ENCODE results near the gene OSBPL7.
"Not testable (repeated sequence)": the region's sequence is repeated elsewhere in the genome, so short reads cannot be mapped to it uniquely, and the experiment has no call there.

DNA sequence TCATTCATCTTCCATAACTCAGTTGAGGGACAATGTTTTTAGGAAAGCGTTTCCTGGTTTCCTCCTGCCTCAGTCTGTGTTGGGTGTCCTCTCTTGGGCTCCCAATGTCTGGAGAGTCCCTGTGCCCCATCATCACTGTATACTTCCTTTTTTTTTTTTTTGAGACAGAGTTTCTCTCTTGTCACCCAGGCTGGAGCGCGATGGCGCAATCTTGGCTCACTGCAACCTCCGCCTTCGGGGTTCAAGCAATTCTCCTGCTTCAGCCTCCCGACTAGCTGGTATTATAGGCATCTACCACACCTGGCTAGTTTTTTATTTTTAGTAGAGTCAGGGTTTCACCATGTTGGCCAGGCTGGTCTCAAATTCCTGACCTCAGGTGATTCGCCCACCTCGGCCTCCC lies 47.9 kb downstream of the OSBPL7 start:
- TF ChIP-seq, protein P1, sequence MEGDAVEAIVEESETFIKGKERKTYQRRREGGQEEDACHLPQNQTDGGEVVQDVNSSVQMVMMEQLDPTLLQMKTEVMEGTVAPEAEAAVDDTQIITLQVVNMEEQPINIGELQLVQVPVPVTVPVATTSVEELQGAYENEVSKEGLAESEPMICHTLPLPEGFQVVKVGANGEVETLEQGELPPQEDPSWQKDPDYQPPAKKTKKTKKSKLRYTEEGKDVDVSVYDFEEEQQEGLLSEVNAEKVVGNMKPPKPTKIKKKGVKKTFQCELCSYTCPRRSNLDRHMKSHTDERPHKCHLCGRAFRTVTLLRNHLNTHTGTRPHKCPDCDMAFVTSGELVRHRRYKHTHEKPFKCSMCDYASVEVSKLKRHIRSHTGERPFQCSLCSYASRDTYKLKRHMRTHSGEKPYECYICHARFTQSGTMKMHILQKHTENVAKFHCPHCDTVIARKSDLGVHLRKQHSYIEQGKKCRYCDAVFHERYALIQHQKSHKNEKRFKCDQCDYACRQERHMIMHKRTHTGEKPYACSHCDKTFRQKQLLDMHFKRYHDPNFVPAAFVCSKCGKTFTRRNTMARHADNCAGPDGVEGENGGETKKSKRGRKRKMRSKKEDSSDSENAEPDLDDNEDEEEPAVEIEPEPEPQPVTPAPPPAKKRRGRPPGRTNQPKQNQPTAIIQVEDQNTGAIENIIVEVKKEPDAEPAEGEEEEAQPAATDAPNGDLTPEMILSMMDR (IDR thresholded peaks at IDR 0.05; ENCODE audit: insufficient read depth, low read depth, low read length) = not testable (repeated sequence)
- not testable (repeated sequence) for TF ChIP-seq EZH2 (IDR thresholded peaks at IDR 0.05; ENCODE audit: insufficient read depth, low read length)

All from astrocyte (in vitro differentiated cells and primary cell).